H1 (cell line): ENCODE measurements around the gene YIPF3. TPM values are rescaled to one million over a fixed set of nuclear protein-coding genes. Genes with fewer than 3 reads are reported as not detected.

Experiments used
- CREB1 ChIP-seq: IDR thresholded peaks from 2 replicates; pipeline ENCODE4 v1.6.1; 2012; ENCODE audit warnings: inconsistent platforms
- CTBP2 ChIP-seq: IDR thresholded peaks from 2 replicates; pipeline ENCODE4 v1.7.0; 2011; ENCODE audit warnings: borderline replicate concordance, mild to moderate bottlenecking, moderate library complexity, mixed read lengths, low read length; ENCODE audit not compliant: insufficient read depth, insufficient read length
- EP300 ChIP-seq, 2 experiments: IDR thresholded peaks; 1 replicate in 1 of 2; 2 replicates in 1 of 2; pipeline ENCODE4 v1.6.1; 2011 to 2012; ENCODE audit warnings: low read depth in 2 of 2, low read length in 2 of 2, mild to moderate bottlenecking in 2 of 2, borderline replicate concordance in 1 of 2, inconsistent platforms in 1 of 2, moderate library complexity in 1 of 2
- JUN ChIP-seq: IDR thresholded peaks from 2 replicates; pipeline ENCODE4 v1.6.1; 2011; ENCODE audit warnings: low read depth, mild to moderate bottlenecking, improper control_type of control experiment, low read length
- RAD21 ChIP-seq, 2 experiments: IDR thresholded peaks in 1 of 2; conservative IDR thresholded peaks in 1 of 2; 2 replicates each; pipeline ENCODE4 v1.6.1; 2011; ENCODE audit warnings: low read depth in 2 of 2, low read length in 2 of 2, improper control_type of control experiment in 1 of 2, inconsistent platforms in 1 of 2, mild to moderate bottlenecking in 1 of 2, moderate library complexity in 1 of 2
- polyA plus RNA-seq, 7 experiments: library from polyadenylated mRNA; depleted of rRNA in 3 of 7; stranded (reverse) in 5 of 7; unstranded in 2 of 7; fragments of >200 nt in 5 of 7; fragments of 200-250 nt in 2 of 7; gene quantifications; 1 replicate in 5 of 7; 2 replicates in 1 of 7; 4 replicates in 1 of 7; pipeline versions ENCODE4 v1.2.1 to v1.2.3, GENCODE V29; 2011 to 2013; ENCODE audit warnings: missing spikeins in 2 of 7, mixed read lengths in 2 of 7
- total RNA-seq: library from RNA; stranded (reverse); fragmentation: NEBNext Ultra II Directional; extraction: Animal tissue kit (Norgen Biotek cat#: 25700); gene quantifications from 2 replicates; pipeline ENCODE4 v1.2.1, GENCODE V29; 2021
- TF ChIP-seq, protein P1 (sequence below): fragments of 300-600 bp; sonication (generic); IDR thresholded peaks from 2 replicates; pipeline ENCODE4 v1.7.1; 2012; ENCODE audit warnings: low read length, moderate library complexity, mild to moderate bottlenecking, inconsistent platforms; ENCODE audit not compliant: insufficient replicate concordance
- TF ChIP-seq, protein P2 (sequence below), 3 experiments: IDR thresholded peaks; 1 replicate in 2 of 3; 2 replicates in 1 of 3; pipeline versions ENCODE4 v1.5.1 to v1.6.1; 2011; ENCODE audit warnings: low read length in 3 of 3, mild to moderate bottlenecking in 3 of 3, inconsistent platforms in 2 of 3, low read depth in 1 of 3, moderate library complexity in 1 of 3; ENCODE audit not compliant: insufficient read depth in 1 of 3; ENCODE audit errors: control extremely low read depth in 1 of 3

Gene YIPF3
- total and polyA plus RNA-seq, 2 of the 8 experiments (the other 6 are each of a cell fraction or from before 2014, with no cell fraction given): 77.2 to 225 TPM

DNA sequence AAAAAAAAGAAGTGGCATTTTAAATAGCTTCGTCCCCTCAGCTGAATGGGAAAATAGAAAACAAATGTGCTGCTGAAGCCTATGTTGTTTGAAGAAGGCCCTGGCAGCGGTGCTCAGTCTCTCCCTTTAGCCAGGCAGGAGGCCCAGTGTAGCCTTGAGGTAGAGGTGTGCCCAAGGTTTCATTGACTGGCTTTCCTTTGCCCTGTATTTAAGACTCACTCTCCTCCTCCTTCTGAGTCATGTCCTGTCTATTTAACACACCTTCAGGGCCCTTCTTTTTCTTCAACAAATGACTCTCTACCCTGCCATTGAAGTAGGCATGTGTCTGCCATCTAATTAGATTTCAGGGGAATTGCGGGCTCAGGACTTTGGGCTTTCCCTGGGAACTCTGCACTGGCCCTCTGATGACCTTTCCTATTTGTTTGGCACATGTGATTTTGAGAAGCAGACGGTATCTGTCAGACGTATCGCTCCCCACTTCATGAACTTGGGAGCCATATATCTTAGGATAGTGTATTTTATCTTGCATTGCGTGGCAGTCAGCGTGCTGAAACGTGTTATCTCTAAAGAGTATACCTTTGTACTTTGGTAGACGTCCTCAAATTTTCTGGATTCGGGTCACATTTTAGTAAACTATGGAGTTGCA lies 35.0 kb downstream of the YIPF3 start (continued):
- TF ChIP-seq, protein P1, sequence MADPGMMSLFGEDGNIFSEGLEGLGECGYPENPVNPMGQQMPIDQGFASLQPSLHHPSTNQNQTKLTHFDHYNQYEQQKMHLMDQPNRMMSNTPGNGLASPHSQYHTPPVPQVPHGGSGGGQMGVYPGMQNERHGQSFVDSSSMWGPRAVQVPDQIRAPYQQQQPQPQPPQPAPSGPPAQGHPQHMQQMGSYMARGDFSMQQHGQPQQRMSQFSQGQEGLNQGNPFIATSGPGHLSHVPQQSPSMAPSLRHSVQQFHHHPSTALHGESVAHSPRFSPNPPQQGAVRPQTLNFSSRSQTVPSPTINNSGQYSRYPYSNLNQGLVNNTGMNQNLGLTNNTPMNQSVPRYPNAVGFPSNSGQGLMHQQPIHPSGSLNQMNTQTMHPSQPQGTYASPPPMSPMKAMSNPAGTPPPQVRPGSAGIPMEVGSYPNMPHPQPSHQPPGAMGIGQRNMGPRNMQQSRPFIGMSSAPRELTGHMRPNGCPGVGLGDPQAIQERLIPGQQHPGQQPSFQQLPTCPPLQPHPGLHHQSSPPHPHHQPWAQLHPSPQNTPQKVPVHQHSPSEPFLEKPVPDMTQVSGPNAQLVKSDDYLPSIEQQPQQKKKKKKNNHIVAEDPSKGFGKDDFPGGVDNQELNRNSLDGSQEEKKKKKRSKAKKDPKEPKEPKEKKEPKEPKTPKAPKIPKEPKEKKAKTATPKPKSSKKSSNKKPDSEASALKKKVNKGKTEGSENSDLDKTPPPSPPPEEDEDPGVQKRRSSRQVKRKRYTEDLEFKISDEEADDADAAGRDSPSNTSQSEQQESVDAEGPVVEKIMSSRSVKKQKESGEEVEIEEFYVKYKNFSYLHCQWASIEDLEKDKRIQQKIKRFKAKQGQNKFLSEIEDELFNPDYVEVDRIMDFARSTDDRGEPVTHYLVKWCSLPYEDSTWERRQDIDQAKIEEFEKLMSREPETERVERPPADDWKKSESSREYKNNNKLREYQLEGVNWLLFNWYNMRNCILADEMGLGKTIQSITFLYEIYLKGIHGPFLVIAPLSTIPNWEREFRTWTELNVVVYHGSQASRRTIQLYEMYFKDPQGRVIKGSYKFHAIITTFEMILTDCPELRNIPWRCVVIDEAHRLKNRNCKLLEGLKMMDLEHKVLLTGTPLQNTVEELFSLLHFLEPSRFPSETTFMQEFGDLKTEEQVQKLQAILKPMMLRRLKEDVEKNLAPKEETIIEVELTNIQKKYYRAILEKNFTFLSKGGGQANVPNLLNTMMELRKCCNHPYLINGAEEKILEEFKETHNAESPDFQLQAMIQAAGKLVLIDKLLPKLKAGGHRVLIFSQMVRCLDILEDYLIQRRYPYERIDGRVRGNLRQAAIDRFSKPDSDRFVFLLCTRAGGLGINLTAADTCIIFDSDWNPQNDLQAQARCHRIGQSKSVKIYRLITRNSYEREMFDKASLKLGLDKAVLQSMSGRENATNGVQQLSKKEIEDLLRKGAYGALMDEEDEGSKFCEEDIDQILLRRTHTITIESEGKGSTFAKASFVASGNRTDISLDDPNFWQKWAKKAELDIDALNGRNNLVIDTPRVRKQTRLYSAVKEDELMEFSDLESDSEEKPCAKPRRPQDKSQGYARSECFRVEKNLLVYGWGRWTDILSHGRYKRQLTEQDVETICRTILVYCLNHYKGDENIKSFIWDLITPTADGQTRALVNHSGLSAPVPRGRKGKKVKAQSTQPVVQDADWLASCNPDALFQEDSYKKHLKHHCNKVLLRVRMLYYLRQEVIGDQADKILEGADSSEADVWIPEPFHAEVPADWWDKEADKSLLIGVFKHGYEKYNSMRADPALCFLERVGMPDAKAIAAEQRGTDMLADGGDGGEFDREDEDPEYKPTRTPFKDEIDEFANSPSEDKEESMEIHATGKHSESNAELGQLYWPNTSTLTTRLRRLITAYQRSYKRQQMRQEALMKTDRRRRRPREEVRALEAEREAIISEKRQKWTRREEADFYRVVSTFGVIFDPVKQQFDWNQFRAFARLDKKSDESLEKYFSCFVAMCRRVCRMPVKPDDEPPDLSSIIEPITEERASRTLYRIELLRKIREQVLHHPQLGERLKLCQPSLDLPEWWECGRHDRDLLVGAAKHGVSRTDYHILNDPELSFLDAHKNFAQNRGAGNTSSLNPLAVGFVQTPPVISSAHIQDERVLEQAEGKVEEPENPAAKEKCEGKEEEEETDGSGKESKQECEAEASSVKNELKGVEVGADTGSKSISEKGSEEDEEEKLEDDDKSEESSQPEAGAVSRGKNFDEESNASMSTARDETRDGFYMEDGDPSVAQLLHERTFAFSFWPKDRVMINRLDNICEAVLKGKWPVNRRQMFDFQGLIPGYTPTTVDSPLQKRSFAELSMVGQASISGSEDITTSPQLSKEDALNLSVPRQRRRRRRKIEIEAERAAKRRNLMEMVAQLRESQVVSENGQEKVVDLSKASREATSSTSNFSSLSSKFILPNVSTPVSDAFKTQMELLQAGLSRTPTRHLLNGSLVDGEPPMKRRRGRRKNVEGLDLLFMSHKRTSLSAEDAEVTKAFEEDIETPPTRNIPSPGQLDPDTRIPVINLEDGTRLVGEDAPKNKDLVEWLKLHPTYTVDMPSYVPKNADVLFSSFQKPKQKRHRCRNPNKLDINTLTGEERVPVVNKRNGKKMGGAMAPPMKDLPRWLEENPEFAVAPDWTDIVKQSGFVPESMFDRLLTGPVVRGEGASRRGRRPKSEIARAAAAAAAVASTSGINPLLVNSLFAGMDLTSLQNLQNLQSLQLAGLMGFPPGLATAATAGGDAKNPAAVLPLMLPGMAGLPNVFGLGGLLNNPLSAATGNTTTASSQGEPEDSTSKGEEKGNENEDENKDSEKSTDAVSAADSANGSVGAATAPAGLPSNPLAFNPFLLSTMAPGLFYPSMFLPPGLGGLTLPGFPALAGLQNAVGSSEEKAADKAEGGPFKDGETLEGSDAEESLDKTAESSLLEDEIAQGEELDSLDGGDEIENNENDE: no peak
- TF ChIP-seq RAD21 (IDR thresholded peaks at IDR 0.05 in 1 of 2, conservative IDR thresholded peaks at IDR 0.05 in 1 of 2; ENCODE audit: low read depth in 2 of 2, low read length in 2 of 2): no peak
- TF ChIP-seq, protein P2, sequence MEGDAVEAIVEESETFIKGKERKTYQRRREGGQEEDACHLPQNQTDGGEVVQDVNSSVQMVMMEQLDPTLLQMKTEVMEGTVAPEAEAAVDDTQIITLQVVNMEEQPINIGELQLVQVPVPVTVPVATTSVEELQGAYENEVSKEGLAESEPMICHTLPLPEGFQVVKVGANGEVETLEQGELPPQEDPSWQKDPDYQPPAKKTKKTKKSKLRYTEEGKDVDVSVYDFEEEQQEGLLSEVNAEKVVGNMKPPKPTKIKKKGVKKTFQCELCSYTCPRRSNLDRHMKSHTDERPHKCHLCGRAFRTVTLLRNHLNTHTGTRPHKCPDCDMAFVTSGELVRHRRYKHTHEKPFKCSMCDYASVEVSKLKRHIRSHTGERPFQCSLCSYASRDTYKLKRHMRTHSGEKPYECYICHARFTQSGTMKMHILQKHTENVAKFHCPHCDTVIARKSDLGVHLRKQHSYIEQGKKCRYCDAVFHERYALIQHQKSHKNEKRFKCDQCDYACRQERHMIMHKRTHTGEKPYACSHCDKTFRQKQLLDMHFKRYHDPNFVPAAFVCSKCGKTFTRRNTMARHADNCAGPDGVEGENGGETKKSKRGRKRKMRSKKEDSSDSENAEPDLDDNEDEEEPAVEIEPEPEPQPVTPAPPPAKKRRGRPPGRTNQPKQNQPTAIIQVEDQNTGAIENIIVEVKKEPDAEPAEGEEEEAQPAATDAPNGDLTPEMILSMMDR (IDR thresholded peaks at IDR 0.05; ENCODE audit: control extremely low read depth in 1 of 3, insufficient read depth in 1 of 3, low read depth in 1 of 3, low read length in 3 of 3): no peak
- TF ChIP-seq JUN: no peak
- TF ChIP-seq EP300 (IDR thresholded peaks at IDR 0.05; ENCODE audit: borderline replicate concordance in 1 of 2, low read depth in 2 of 2, low read length in 2 of 2): no peak
- no peak for TF ChIP-seq CTBP2
- TF ChIP-seq CREB1: no peak
